HS-5 (cell line): ENCODE results near the gene SYN1.
"Not testable (repeated sequence)": the region's sequence is repeated elsewhere in the genome, so short reads cannot be mapped to it uniquely, and the experiment has no call there.

Experiments used
- DNase-seq: peaks from one replicate; pipeline ENCODE4 v3.0.0-alpha.2; 2012; ENCODE audit warnings: low read depth

SYN1 gene

GRCh38 chrX:47633689-47634590 lies 14.3 kb upstream of the SYN1 start:
- no peak for DNase-seq

GRCh38 chrX:47632666-47633065 lies 13.0 kb upstream of the SYN1 start:
- DNase-seq = no peak

GRCh38 chrX:47631676-47632075 lies 12.0 kb upstream of the SYN1 start:
- no peak for DNase-seq

GRCh38 chrX:47629419-47630200 lies 10.0 kb upstream of the SYN1 start, which contains the start of gene CFP:
CFP (minus strand) TSS chrX:47629930; CDS start chrX:47629844, 86 bp downstream.
- DNase-seq = no peak

GRCh38 chrX:47628982-47629381 lies 9.3 kb upstream of the SYN1 start:
- no peak for DNase-seq

GRCh38 chrX:47625365-47625764 lies 5.7 kb upstream of the SYN1 start:
- DNase-seq = no peak

GRCh38 chrX:47623540-47624027 lies 3.9 kb upstream of the SYN1 start:
- no peak for DNase-seq

- no peak for DNase-seq
These were observed 2.2 kb upstream of the SYN1 start for GRCh38 chrX:47621851-47622250.

GRCh38 chrX:47620303-47620685 lies 637 bp upstream of the SYN1 start:
- DNase-seq = no peak

- no peak for DNase-seq
These were observed 653 bp downstream of the SYN1 start for GRCh38 chrX:47618923-47619485.

GRCh38 chrX:47614618-47615017 lies 5.0 kb downstream of the SYN1 start:
- no peak for DNase-seq

GRCh38 chrX:47613082-47613481 lies 6.6 kb downstream of the SYN1 start:
- no peak for DNase-seq

GRCh38 chrX:47612418-47612817 lies 7.2 kb downstream of the SYN1 start:
- DNase-seq = no peak

GRCh38 chrX:47611926-47612325 lies 7.7 kb downstream of the SYN1 start:
- DNase-seq = no peak

- DNase-seq = no peak
These were observed 8.2 kb downstream of the SYN1 start for GRCh38 chrX:47611489-47611888.

GRCh38 chrX:47610511-47610910 lies 9.1 kb downstream of the SYN1 start:
- DNase-seq = no peak

- DNase-seq = no peak
These were observed 11.4 kb downstream of the SYN1 start for GRCh38 chrX:47608130-47608810.

- DNase-seq = no peak
These were observed 12.6 kb downstream of the SYN1 start for GRCh38 chrX:47607091-47607490.

GRCh38 chrX:47605024-47605423 lies 14.6 kb downstream of the SYN1 start:
- DNase-seq = no peak

- not testable (repeated sequence) for DNase-seq
These were observed 16.5 kb downstream of the SYN1 start for GRCh38 chrX:47603125-47603524.

- DNase-seq = no peak
These were observed 22.4 kb downstream of the SYN1 start for GRCh38 chrX:47597222-47597621.

- no peak for DNase-seq
These were observed 23.4 kb downstream of the SYN1 start for GRCh38 chrX:47596256-47596655.
